BE2C (cell line): ENCODE results near the gene LPIN1. TPM values are rescaled to one million over a fixed set of nuclear protein-coding genes. Genes with fewer than 3 reads are reported as not detected.

Experiments used
- DNase-seq: peaks from one replicate; pipeline ENCODE4 v3.0.0-alpha.2; 2020
- H3K27me3 ChIP-seq: fragments of 250-450 bp; sonication (Bioruptor Pico); 2 replicates; pipeline ENCODE4 v1.5.1; 2020; ENCODE audit warnings: mild to moderate bottlenecking
- H3K36me3 ChIP-seq: fragments of 250-450 bp; sonication (Bioruptor Pico); 2 replicates; pipeline ENCODE4 v1.5.1; 2020; ENCODE audit warnings: mild to moderate bottlenecking
- H3K4me1 ChIP-seq: fragments of 250-450 bp; sonication (Bioruptor Pico); 2 replicates; pipeline ENCODE4 v1.5.1; 2020
- H3K4me3 ChIP-seq: 2 replicates; pipeline ENCODE4 v1.5.1; 2011; ENCODE audit warnings: low read depth, low read length
- H3K9me3 ChIP-seq: fragments of 250-450 bp; sonication (Bioruptor Pico); 2 replicates; pipeline ENCODE4 v1.5.1; 2020
- polyA plus RNA-seq: library from polyadenylated mRNA; unstranded; fragments of >200 nt; gene quantifications from one replicate; pipeline ENCODE4 v1.2.1, GENCODE V29; 2012; ENCODE audit warnings: low read depth, missing spikeins; ENCODE audit not compliant: insufficient read length, insufficient read depth
- TF ChIP-seq, protein P1 (sequence below): IDR thresholded peaks from 2 replicates; pipeline ENCODE4 v1.5.1; 2012; ENCODE audit warnings: mild to moderate bottlenecking, low read depth, low read length

Gene LPIN1, protein sequence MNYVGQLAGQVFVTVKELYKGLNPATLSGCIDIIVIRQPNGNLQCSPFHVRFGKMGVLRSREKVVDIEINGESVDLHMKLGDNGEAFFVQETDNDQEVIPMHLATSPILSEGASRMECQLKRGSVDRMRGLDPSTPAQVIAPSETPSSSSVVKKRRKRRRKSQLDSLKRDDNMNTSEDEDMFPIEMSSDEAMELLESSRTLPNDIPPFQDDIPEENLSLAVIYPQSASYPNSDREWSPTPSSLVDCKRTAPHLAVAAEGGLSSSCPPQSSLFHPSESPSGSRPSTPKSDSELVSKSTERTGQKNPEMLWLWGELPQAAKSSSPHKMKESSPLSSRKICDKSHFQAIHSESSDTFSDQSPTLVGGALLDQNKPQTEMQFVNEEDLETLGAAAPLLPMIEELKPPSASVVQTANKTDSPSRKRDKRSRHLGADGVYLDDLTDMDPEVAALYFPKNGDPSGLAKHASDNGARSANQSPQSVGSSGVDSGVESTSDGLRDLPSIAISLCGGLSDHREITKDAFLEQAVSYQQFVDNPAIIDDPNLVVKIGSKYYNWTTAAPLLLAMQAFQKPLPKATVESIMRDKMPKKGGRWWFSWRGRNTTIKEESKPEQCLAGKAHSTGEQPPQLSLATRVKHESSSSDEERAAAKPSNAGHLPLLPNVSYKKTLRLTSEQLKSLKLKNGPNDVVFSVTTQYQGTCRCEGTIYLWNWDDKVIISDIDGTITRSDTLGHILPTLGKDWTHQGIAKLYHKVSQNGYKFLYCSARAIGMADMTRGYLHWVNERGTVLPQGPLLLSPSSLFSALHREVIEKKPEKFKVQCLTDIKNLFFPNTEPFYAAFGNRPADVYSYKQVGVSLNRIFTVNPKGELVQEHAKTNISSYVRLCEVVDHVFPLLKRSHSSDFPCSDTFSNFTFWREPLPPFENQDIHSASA
- 89.6 TPM for polyA plus RNA-seq

DNA sequence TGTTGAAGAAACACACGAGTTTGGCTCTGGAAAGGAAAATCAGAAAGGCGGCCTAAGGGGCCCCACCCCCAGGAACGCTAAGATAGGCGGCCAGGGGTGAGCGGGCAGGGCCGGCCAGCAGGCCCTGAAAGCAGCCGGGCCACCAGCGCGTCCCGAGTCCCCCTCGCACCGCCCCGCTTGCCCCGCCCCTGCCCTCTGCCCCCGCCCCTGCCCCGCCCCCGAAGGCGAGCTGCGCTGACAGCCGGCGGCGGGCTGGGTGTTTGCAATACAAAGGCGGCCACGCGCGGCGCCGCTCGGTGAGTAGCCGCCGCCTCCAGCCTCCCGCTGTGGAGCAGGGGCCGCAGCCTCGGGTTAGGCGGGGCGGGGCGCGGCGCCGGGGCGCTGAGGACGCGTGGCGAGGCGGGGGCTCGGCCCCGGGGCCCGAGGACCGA lies at the start of gene LPIN1:
LPIN1 (plus strand) TSS at position 257 of the 431 bp plus-strand sequence. CDS start 18,910 bp downstream, outside the sequence.
- H3K4me1 ChIP-seq: peaks cover 34% of the 10 kb centered on the region
- DNase-seq: peak; percentile 96
- H3K4me3 ChIP-seq: peak within 1 kb of the TSS; percentile 95
- H3K9me3 ChIP-seq: no peaks in the 10 kb centered on the region
- TF ChIP-seq, protein P1, sequence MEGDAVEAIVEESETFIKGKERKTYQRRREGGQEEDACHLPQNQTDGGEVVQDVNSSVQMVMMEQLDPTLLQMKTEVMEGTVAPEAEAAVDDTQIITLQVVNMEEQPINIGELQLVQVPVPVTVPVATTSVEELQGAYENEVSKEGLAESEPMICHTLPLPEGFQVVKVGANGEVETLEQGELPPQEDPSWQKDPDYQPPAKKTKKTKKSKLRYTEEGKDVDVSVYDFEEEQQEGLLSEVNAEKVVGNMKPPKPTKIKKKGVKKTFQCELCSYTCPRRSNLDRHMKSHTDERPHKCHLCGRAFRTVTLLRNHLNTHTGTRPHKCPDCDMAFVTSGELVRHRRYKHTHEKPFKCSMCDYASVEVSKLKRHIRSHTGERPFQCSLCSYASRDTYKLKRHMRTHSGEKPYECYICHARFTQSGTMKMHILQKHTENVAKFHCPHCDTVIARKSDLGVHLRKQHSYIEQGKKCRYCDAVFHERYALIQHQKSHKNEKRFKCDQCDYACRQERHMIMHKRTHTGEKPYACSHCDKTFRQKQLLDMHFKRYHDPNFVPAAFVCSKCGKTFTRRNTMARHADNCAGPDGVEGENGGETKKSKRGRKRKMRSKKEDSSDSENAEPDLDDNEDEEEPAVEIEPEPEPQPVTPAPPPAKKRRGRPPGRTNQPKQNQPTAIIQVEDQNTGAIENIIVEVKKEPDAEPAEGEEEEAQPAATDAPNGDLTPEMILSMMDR: no peak
- H3K27me3 ChIP-seq: no peaks in the 10 kb centered on the region
- no peaks in the 10 kb centered on the region; the same call in 1 of the 2 replicates for H3K36me3 ChIP-seq

DNA sequence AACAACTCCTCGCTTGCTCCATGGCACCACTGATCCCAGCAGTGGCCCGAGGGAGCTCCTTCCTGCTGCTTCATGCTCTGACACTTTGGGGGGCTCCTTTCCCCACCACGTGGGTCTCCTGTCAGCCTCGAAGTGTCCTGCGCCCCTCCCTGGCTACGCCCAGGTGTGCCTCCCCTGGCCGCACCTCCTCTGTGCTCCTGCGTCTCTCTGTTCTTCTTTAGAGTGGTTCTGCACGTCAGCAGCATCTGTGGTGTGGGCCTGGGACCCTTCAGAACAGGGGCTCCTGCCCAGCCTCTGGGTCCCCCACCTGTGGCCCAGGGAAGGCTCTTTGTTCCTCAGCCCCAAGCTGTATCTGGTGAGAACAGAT lies 49.7 kb upstream of the LPIN1 start:
- Histone ChIP-seq H3K4me1 (peaks cover 50% of the 10 kb centered on the region), H3K27me3 (no peaks in the 10 kb centered on the region), H3K9me3 (no peaks in the 10 kb centered on the region), H3K36me3 (no peaks in the 10 kb centered on the region), H3K4me3 (no peak overlapping the region)
- TF ChIP-seq, protein P1: no peak
- no peak for DNase-seq

DNA sequence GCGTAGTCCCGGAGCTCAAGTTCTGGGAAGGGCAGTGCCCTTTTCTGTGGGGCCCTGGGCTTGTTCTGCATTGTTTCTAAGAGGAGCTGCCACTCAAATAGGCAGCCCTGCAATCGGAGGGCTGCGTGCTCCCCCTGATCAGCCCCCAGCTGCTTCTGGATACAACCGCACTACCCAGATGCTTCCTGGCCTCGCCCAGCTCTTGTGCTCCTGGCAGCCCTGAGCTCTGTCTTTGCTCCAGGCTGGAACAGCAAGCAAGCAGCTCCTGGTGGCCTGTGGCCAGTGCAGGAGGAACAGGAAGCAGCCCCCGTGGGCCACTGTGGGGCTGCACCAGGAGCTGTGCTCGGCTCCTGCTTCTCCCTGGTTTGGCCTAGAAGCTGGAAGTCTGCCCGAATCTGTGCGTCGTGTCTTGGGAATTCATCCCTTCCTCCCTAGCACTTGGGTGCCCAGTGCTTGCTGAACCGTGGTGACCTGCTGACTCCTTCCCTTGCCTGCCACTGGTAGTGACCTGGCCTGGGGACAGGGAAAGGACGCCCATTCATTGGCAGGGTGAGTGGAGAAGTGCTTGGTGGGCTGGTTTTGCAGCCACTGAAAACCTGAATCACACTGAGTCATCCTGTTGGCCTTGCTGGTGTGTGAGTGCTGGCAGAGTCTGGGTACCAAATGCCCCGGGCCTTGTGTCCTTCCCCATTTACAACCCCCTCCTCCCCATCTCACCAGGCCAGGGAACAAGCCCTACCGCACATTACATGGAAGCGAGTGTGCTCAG lies 49.1 kb upstream of the LPIN1 start:
- no peaks in the 10 kb centered on the region for H3K36me3 ChIP-seq
- H3K27me3 ChIP-seq: no peaks in the 10 kb centered on the region
- H3K4me3 ChIP-seq: no peak overlapping the region
- peak; percentile 84 for DNase-seq
- TF ChIP-seq, protein P1: no peak
- no peaks in the 10 kb centered on the region for H3K9me3 ChIP-seq
- peaks cover 50% of the 10 kb centered on the region for H3K4me1 ChIP-seq

DNA sequence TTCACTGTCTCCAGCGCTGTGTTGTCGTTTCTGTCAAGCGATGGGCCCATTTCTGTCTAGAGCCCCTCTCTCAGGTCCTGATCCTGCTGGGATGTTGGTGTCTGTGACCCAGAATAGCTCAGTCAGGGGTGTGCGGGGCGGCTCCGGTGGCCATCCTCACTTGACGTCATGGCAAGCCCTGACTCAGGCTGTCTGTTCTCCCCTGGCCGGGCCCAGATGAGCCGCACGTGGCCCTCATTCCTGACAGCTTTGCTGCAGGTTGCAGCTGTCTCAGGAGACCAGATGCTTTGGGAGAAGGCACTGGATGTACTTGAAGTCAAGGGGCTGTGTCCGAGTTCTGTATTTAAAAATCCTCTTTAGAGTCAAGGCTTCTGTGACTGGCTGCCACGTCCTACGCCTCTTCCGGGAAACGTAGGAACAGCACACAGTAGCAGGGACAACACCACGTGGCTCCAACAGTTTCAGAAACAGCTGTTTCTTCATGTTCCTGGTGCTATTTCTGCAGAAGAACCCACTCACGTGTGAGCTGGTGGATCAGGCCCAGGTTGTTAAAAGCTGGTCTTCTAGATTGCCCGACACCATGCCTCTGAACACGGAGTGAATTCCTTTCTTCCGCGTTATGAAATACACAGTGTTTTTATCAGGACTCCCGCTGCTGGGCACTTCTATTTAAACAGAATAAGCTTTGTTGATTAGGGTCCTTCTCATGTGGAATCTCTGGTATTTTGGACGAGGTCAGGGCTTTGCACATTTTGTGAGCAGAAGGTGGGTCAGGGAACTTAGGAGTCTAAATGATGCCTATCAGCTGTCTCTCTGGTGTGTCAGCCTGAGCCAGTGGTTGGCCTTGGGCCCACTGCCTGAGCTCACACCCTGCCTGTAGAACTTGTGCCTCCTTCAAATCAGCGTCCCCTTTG lies 48.2 kb upstream of the LPIN1 start:
- H3K4me1 ChIP-seq: peaks cover 42% of the 10 kb centered on the region
- H3K4me3 ChIP-seq: no peak overlapping the region
- no peaks in the 10 kb centered on the region for H3K36me3 ChIP-seq
- TF ChIP-seq, protein P1: no peak
- DNase-seq: peak; percentile 56
- no peaks in the 10 kb centered on the region for H3K27me3 ChIP-seq
- H3K9me3 ChIP-seq: no peaks in the 10 kb centered on the region
